Neural progenitor cell (in vitro differentiated cells): Measurements from ENCODE around the gene HCN1. TPM values are rescaled to one million over a fixed set of nuclear protein-coding genes. Genes with fewer than 3 reads are reported as not detected.
"Not testable (repeated sequence)": the region's sequence is repeated elsewhere in the genome, so short reads cannot be mapped to it uniquely, and the experiment has no call there.

ENCODE experiments used
- DNase-seq: peaks from one replicate; pipeline ENCODE4 v3.0.0-alpha.2; 2016; ENCODE audit warnings: low spot score
- H2AFZ ChIP-seq: fragments of 200-600 bp; sonication (generic); replicated peaks from 2 replicates; pipeline ENCODE4 v1.6.1; 2016; ENCODE audit warnings: antibody characterized with exemption
- H3F3A ChIP-seq: fragments of 200-600 bp; sonication (generic); 2 replicates; pipeline ENCODE4 v1.6.1; 2016; ENCODE audit warnings: antibody characterized with exemption, low read depth
- H3K27ac ChIP-seq: fragments of 200-600 bp; sonication (generic); 2 replicates; pipeline ENCODE4 v1.5.1; 2016; ENCODE audit warnings: mild to moderate bottlenecking
- H3K27me3 ChIP-seq: fragments of 200-600 bp; sonication (generic); 2 replicates; pipeline ENCODE4 v1.6.1; 2016; ENCODE audit warnings: mild to moderate bottlenecking, moderate library complexity
- H3K36me3 ChIP-seq: fragments of 200-600 bp; sonication (generic); 2 replicates; pipeline ENCODE4 v1.5.1; 2016
- H3K4me1 ChIP-seq: fragments of 200-600 bp; sonication (generic); 2 replicates; pipeline ENCODE4 v1.6.1; 2016; ENCODE audit warnings: mixed run types
- H3K4me2 ChIP-seq: fragments of 200-600 bp; sonication (generic); 2 replicates; pipeline ENCODE4 v1.6.1; 2016
- H3K4me3 ChIP-seq: fragments of 200-600 bp; sonication (generic); 2 replicates; pipeline ENCODE4 v1.5.1; 2016
- H3K79me2 ChIP-seq: fragments of 200-600 bp; sonication (generic); 2 replicates; pipeline ENCODE4 v1.6.1; 2016; ENCODE audit warnings: low read depth
- H3K9ac ChIP-seq: fragments of 200-600 bp; sonication (generic); 2 replicates; pipeline ENCODE4 v1.6.1; 2016
- H3K9me3 ChIP-seq: fragments of 200-600 bp; sonication (generic); 2 replicates; pipeline ENCODE4 v1.5.1; 2016; ENCODE audit warnings: low read depth
- H4K20me1 ChIP-seq: fragments of 200-600 bp; sonication (generic); 2 replicates; pipeline ENCODE4 v1.6.1; 2016; ENCODE audit warnings: low read depth
- H3K27ac Mint-ChIP-seq: 3 replicates; pipeline ENCODE4 v1.8.0; 2021; ENCODE audit warnings: mixed read lengths
- H3K27me3 Mint-ChIP-seq: 2 replicates; pipeline ENCODE4 v1.8.0; 2022; ENCODE audit warnings: low read depth, mild to moderate bottlenecking, inconsistent platforms, moderate library complexity, mixed read lengths; ENCODE audit not compliant: insufficient read depth
- H3K36me3 Mint-ChIP-seq: 3 replicates; pipeline ENCODE4 v1.8.0; 2021; ENCODE audit warnings: mixed read lengths
- H3K4me1 Mint-ChIP-seq: 3 replicates; pipeline ENCODE4 v1.8.0; 2021; ENCODE audit warnings: mixed read lengths
- H3K4me3 Mint-ChIP-seq: 3 replicates; pipeline ENCODE4 v1.8.0; 2021; ENCODE audit warnings: mild to moderate bottlenecking, moderate library complexity, mixed read lengths
- H3K9me3 Mint-ChIP-seq: 3 replicates; pipeline ENCODE4 v1.8.0; 2020; ENCODE audit warnings: mixed read lengths
- CTCF ChIP-seq: fragments of 200-600 bp; sonication (generic); IDR thresholded peaks from 2 replicates; pipeline ENCODE4 v1.5.1; 2017; ENCODE audit warnings: antibody characterized with exemption, mild to moderate bottlenecking
- EZH2 ChIP-seq: fragments of 200-600 bp; sonication (generic); IDR thresholded peaks from 2 replicates; pipeline ENCODE4 v1.6.1; 2017; ENCODE audit warnings: antibody characterized with exemption, mild to moderate bottlenecking, moderate library complexity
- EZH2phosphoT487 ChIP-seq: fragments of 200-600 bp; sonication (generic); IDR thresholded peaks from 2 replicates; pipeline ENCODE4 v1.6.1; 2017; ENCODE audit warnings: antibody characterized with exemption
- total RNA-seq: library from RNA; depleted of rRNA; stranded (reverse); fragments of >200 nt; gene quantifications from 2 replicates; pipeline ENCODE4 v1.2.3, GENCODE V29; 2015; ENCODE audit warnings: low replicate concordance

HCN1 gene
- total RNA-seq, 1 donor from 2014 or later, result not detected

GRCh38 chr5:45372629-45373028 is 323.6 kb downstream of the HCN1 start:
- no peaks in the 10 kb centered on the region for H4K20me1 ChIP-seq
- no peak overlapping the region for H3K27ac ChIP-seq
- no peaks in the 10 kb centered on the region for H3K27me3 ChIP-seq
- no peak for DNase-seq
- no peak overlapping the region for H3K27ac Mint-ChIP-seq
- no peak overlapping the region for H2AFZ ChIP-seq
- no peak overlapping the region for H3K4me3 Mint-ChIP-seq
- H3K4me3 ChIP-seq, result no peak overlapping the region
- H3K9ac ChIP-seq, result no peak overlapping the region
- H3K36me3 Mint-ChIP-seq, result no peaks in the 10 kb centered on the region
- H3K9me3 Mint-ChIP-seq, result no peaks in the 10 kb centered on the region
- H3K4me1 ChIP-seq, result no peaks in the 10 kb centered on the region
- no peaks in the 10 kb centered on the region for H3K36me3 ChIP-seq
- TF ChIP-seq EZH2 (no peak), EZH2phosphoT487 (no peak), CTCF (no peak)
- peaks cover 29% of the 10 kb centered on the region for H3F3A ChIP-seq
- H3K9me3 ChIP-seq, result no peaks in the 10 kb centered on the region
- H3K4me2 ChIP-seq, result no peak overlapping the region
- H3K79me2 ChIP-seq, result no peaks in the 10 kb centered on the region
- H3K4me1 Mint-ChIP-seq, result no peaks in the 10 kb centered on the region
- no peaks in the 10 kb centered on the region for H3K27me3 Mint-ChIP-seq

GRCh38 chr5:45371423-45371822 is 324.8 kb downstream of the HCN1 start:
- H3K9ac ChIP-seq, H3K4me1 ChIP-seq, H3K36me3 Mint-ChIP-seq, H3K4me2 ChIP-seq, H3K36me3 ChIP-seq, H4K20me1 ChIP-seq, H3K4me1 Mint-ChIP-seq, H3K4me3 Mint-ChIP-seq, H3K27me3 Mint-ChIP-seq, DNase-seq, H3K4me3 ChIP-seq, H3K27ac Mint-ChIP-seq, H3K27ac ChIP-seq, H3K27me3 ChIP-seq, H2AFZ ChIP-seq, H3K9me3 ChIP-seq, H3K79me2 ChIP-seq, H3K9me3 Mint-ChIP-seq: not testable (repeated sequence)
- H3F3A ChIP-seq, result peaks cover 29% of the 10 kb centered on the region

GRCh38 chr5:45355189-45355992 is 340.8 kb downstream of the HCN1 start:
- H3K27me3 ChIP-seq, result no peaks in the 10 kb centered on the region
- no peak overlapping the region for H2AFZ ChIP-seq
- no peaks in the 10 kb centered on the region for H3K4me1 ChIP-seq
- H3K4me2 ChIP-seq, result no peak overlapping the region
- Mint-ChIP-seq H3K4me3 (no peak overlapping the region), H3K27ac (no peak overlapping the region), H3K36me3 (no peaks in the 10 kb centered on the region), H3K4me1 (no peaks in the 10 kb centered on the region), H3K27me3 (no peaks in the 10 kb centered on the region), H3K9me3 (no peaks in the 10 kb centered on the region)
- no peaks in the 10 kb centered on the region for H3K79me2 ChIP-seq
- H3K4me3 ChIP-seq, result no peak overlapping the region
- no peak overlapping the region for H3K27ac ChIP-seq
- no peaks in the 10 kb centered on the region for H3F3A ChIP-seq
- H3K9ac ChIP-seq, result no peak overlapping the region
- no peak for DNase-seq
- H4K20me1 ChIP-seq, result no peaks in the 10 kb centered on the region
- no peak for TF ChIP-seq EZH2phosphoT487
- no peak for TF ChIP-seq EZH2
- no peak for TF ChIP-seq CTCF
- no peaks in the 10 kb centered on the region for H3K9me3 ChIP-seq
- no peaks in the 10 kb centered on the region for H3K36me3 ChIP-seq

GRCh38 chr5:45336464-45336863 is 359.7 kb downstream of the HCN1 start:
- Histone ChIP-seq H3K27me3 (no peaks in the 10 kb centered on the region), H3K79me2 (no peaks in the 10 kb centered on the region), H3K27ac (no peak overlapping the region), H4K20me1 (no peaks in the 10 kb centered on the region), H3K9me3 (no peaks in the 10 kb centered on the region), H3K9ac (no peak overlapping the region), H3K4me3 (no peak overlapping the region), H3K4me1 (no peaks in the 10 kb centered on the region), H3F3A (no peaks in the 10 kb centered on the region), H2AFZ (no peak overlapping the region), H3K4me2 (no peak overlapping the region), H3K36me3 (no peaks in the 10 kb centered on the region)
- no peaks in the 10 kb centered on the region for H3K9me3 Mint-ChIP-seq
- peaks cover 3% of the 10 kb centered on the region for H3K4me1 Mint-ChIP-seq
- no peak overlapping the region for H3K27ac Mint-ChIP-seq
- DNase-seq, result no peak
- H3K27me3 Mint-ChIP-seq, result no peaks in the 10 kb centered on the region
- no peak overlapping the region for H3K4me3 Mint-ChIP-seq
- TF ChIP-seq EZH2, result no peak
- H3K36me3 Mint-ChIP-seq, result no peaks in the 10 kb centered on the region
